GM12892 (cell line): ENCODE data around the gene SOD1.

Experiments used
- POLR2A ChIP-seq: IDR thresholded peaks from 2 replicates; pipeline ENCODE4 v1.6.1; 2011; ENCODE audit warnings: low read depth, low read length, control low read depth
- POLR2AphosphoS5 ChIP-seq: IDR thresholded peaks from 2 replicates; pipeline ENCODE4 v1.6.1; 2011; ENCODE audit warnings: low read depth, low read length, control low read depth

- TF ChIP-seq POLR2A (no peak), POLR2AphosphoS5 (no peak)
Observed at GRCh38 chr21:31710586-31710985, 51.1 kb downstream of the SOD1 start.
